GM19372 (cell line): ENCODE data around the gene SMG5.

Experiments used
- ATAC-seq: cut with Tn5 transposase; IDR thresholded peaks from one replicate; pipeline ENCODE4 v1.9.1; 2021; ENCODE audit warnings: mild to moderate bottlenecking, low read depth, moderate library complexity; ENCODE audit not compliant: unreplicated experiment

The SMG5 gene

GRCh38 chr1:156283521-156283920 is 896 bp upstream of the SMG5 start:
- no peak for ATAC-seq

GRCh38 chr1:156281693-156282478 is 739 bp downstream of the SMG5 start:
- no peak for ATAC-seq

GRCh38 chr1:156281281-156281680 is 1.3 kb downstream of the SMG5 start:
- ATAC-seq, result no peak

- no peak for ATAC-seq
These were observed 2.8 kb downstream of the SMG5 start for GRCh38 chr1:156279837-156280236.

- no peak for ATAC-seq
These were observed 5.7 kb downstream of the SMG5 start for GRCh38 chr1:156276966-156277381.

GRCh38 chr1:156276532-156276931 is 6.1 kb downstream of the SMG5 start:
- ATAC-seq, result no peak

- ATAC-seq, result no peak
These were observed 12.3 kb downstream of the SMG5 start for GRCh38 chr1:156270314-156270713.

GRCh38 chr1:156268336-156268735 is 14.3 kb downstream of the SMG5 start:
- no peak for ATAC-seq

- ATAC-seq, result no peak
These were observed 16.6 kb downstream of the SMG5 start for GRCh38 chr1:156266051-156266450.

GRCh38 chr1:156263288-156263655 is 19.4 kb downstream of the SMG5 start:
- no peak for ATAC-seq

GRCh38 chr1:156262461-156263287 is 20.0 kb downstream of the SMG5 start:
- no peak for ATAC-seq

- no peak for ATAC-seq
These were observed 21.7 kb downstream of the SMG5 start for GRCh38 chr1:156260896-156261295.

- ATAC-seq, result no peak
These were observed 22.8 kb downstream of the SMG5 start for GRCh38 chr1:156259805-156260204.

GRCh38 chr1:156258859-156259258 is 23.8 kb downstream of the SMG5 start:
- ATAC-seq, result no peak

GRCh38 chr1:156257711-156258110 is 24.9 kb downstream of the SMG5 start:
- no peak for ATAC-seq

GRCh38 chr1:156253634-156254033 is 29.0 kb downstream of the SMG5 start:
- ATAC-seq, result no peak

GRCh38 chr1:156251527-156251926 is 31.1 kb downstream of the SMG5 start:
- ATAC-seq, result no peak

GRCh38 chr1:156249593-156249992 is 33.0 kb downstream of the SMG5 start:
- ATAC-seq, result no peak

- ATAC-seq, result no peak
These were observed 34.3 kb downstream of the SMG5 start for GRCh38 chr1:156248323-156248683.

GRCh38 chr1:156247460-156248322 is 34.9 kb downstream of the SMG5 start, which contains the start of gene PAQR6:
PAQR6 (minus strand) TSS chr1:156248056; CDS start chr1:156246731, 1,325 bp downstream.
- ATAC-seq, result no peak
